T-cell (primary cell): ENCODE measurements around the gene DOCK4. TPM values are rescaled to one million over a fixed set of nuclear protein-coding genes. Genes with fewer than 3 reads are reported as not detected.
"Not testable (repeated sequence)": the region's sequence is repeated elsewhere in the genome, so short reads cannot be mapped to it uniquely, and the experiment has no call there.

Source experiments
- ATAC-seq, 4 experiments: fragments of 200-7000 bp in 3 of 4; fragments of 150-1000 bp in 1 of 4; cut with Tn5 transposase; replicated peaks in 1 of 4; 1 replicate in 3 of 4; 2 replicates in 1 of 4; pipeline ENCODE4 v1.10.0; 2021; ENCODE audit warnings: moderate library complexity in 3 of 4, mild to moderate bottlenecking in 2 of 4, moderate number of reproducible peaks in 1 of 4
- CTCF ChIA-PET, 2 donors: fragments of 300-600 bp; sonication (Branson Sonifier 250); formaldehyde crosslinking; loops; one replicate each; lab custom pipeline; 2022; ENCODE audit warnings: antibody characterized with exemption in 2 of 2; lab: Charles Lee
- POLR2A ChIA-PET, 2 donors: fragments of 300-600 bp; sonication (Branson Sonifier 250); formaldehyde crosslinking; loops; one replicate each; lab custom pipeline; 2022; ENCODE audit warnings: antibody characterized with exemption in 2 of 2; lab: Charles Lee
- DNase-seq, 35 experiments: peaks; one replicate each; pipeline versions ENCODE4 v3.0.0 to v3.0.0-alpha.2; 2013 to 2023
- H3K27ac ChIP-seq: one replicate; pipeline ENCODE4 v1.5.1; 2013; ENCODE audit warnings: low read length
- H3K27me3 ChIP-seq, 2 experiments: replicated peaks in 1 of 2; 1 replicate in 1 of 2; 2 replicates in 1 of 2; pipeline versions ENCODE4 v1.6.1 to v1.7.0; 2013; ENCODE audit warnings: low read length in 1 of 2, mixed read lengths in 1 of 2; ENCODE audit not compliant: control insufficient read depth in 2 of 2, insufficient read depth in 2 of 2; ENCODE audit errors: extremely low read depth in 1 of 2
- H3K36me3 ChIP-seq, 2 donors: 1 replicate in 1 of 2; 2 replicates in 1 of 2; pipeline versions ENCODE4 v1.6.1 to v1.7.0; 2013; ENCODE audit warnings: low read length in 1 of 2; ENCODE audit not compliant: control insufficient read depth in 2 of 2, insufficient read depth in 1 of 2; ENCODE audit errors: extremely low read depth in 1 of 2
- H3K4me1 ChIP-seq, 2 experiments: 1 replicate in 1 of 2; 2 replicates in 1 of 2; pipeline versions ENCODE4 v1.6.1 to v1.7.0; 2013; ENCODE audit warnings: low read length in 2 of 2, mixed read lengths in 1 of 2; ENCODE audit not compliant: insufficient read depth in 2 of 2, control insufficient read depth in 1 of 2; ENCODE audit errors: extremely low read depth in 1 of 2
- H3K4me3 ChIP-seq, 2 donors: 1 replicate in 1 of 2; 2 replicates in 1 of 2; pipeline versions ENCODE4 v1.5.1 to v1.7.0; 2013; ENCODE audit warnings: mild to moderate bottlenecking in 2 of 2, low read length in 1 of 2, moderate library complexity in 1 of 2; ENCODE audit not compliant: control insufficient read depth in 1 of 2; ENCODE audit errors: extremely low read depth in 1 of 2
- H3K9me3 ChIP-seq: 2 replicates; pipeline ENCODE4 v1.7.0; 2013
- H3K27ac Mint-ChIP-seq, 2 donors: one replicate each; pipeline ENCODE4 v1.8.0; 2020 to 2021; ENCODE audit warnings: mild to moderate bottlenecking in 2 of 2, mixed read lengths in 2 of 2
- H3K27me3 Mint-ChIP-seq, 2 donors: one replicate each; pipeline ENCODE4 v1.8.0; 2021 to 2022; ENCODE audit warnings: mixed read lengths in 2 of 2
- H3K36me3 Mint-ChIP-seq: one replicate; pipeline ENCODE4 v1.8.0; 2021; ENCODE audit warnings: mixed read lengths
- H3K4me1 Mint-ChIP-seq, 3 donors: one replicate each; pipeline ENCODE4 v1.8.0; 2020 to 2022; ENCODE audit warnings: mixed read lengths in 3 of 3, mild to moderate bottlenecking in 1 of 3
- H3K4me3 Mint-ChIP-seq, 3 donors: one replicate each; pipeline ENCODE4 v1.8.0; 2020 to 2022; ENCODE audit warnings: mild to moderate bottlenecking in 3 of 3, mixed read lengths in 3 of 3, moderate library complexity in 3 of 3
- H3K9me3 Mint-ChIP-seq, 3 donors: one replicate each; pipeline ENCODE4 v1.8.0; 2020 to 2022; ENCODE audit warnings: mixed read lengths in 3 of 3
- WGBS: methylation state at CpG from one replicate; pipeline ENCODE4 v1.1.5; 2013; ENCODE audit warnings: missing lambda C conversion rate; ENCODE audit not compliant: insufficient coverage; 5-methylcytosine and 5-hydroxymethylcytosine counted together
- total RNA-seq, 35 experiments: library from RNA in 6 of 35; stranded (reverse) in 6 of 35; fragments of 120-200 nt in 1 of 35; gene quantifications; one replicate each; pipeline versions ENCODE4 v1.2.1 to v1.2.4 and lab custom pipeline; 2013 to 2026

The DOCK4 gene
- total RNA-seq, 5 donors from 2014 or later (not counting 1 experiment from before 2014, with no cell fraction given): 0.35 to 1.4 (median 0.85) TPM

DNA sequence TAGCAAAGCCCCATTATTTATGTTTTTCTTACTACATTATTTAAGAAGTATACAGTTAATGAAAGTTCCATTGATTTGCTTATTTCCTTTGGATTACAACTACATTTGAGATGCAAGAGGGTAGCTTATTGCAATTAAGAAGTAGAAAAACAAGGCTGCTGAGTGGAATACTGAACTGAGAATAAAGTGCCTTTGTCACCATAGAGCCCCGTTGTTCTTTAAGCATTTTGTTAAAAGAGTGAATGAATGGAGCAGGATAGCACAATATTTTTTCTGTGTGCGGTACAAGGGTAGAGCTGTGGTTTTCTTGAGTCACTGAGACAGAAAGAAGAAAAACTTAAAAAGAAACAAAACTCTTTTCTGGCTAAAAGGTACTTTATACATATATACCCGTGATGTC lies 45.9 kb upstream of the DOCK4 start:
- POLR2A ChIA-PET: no interaction called here
- Mint-ChIP-seq H3K27me3 (no peaks in the 10 kb centered on the region), H3K4me3 (no peak overlapping the region), H3K9me3 (peaks cover 0 to 3% (median 3%) of the 10 kb centered on the region in 3 donors), H3K27ac (no peak overlapping the region), H3K4me1 (peaks cover 46 to 67% (median 57%) of the 10 kb centered on the region in 3 donors), H3K36me3 (peaks cover 2% of the 10 kb centered on the region)
- Histone ChIP-seq H3K27me3 (no peaks in the 10 kb centered on the region), H3K36me3 (no peaks in the 10 kb centered on the region), H3K9me3 (no peaks in the 10 kb centered on the region), H3K4me3 (no peak overlapping the region), H3K4me1 (peaks cover 4% of the 10 kb centered on the region in 2 experiments), H3K27ac (no peak overlapping the region)
- no peak for ATAC-seq
- WGBS: 57% methylated on average over 1 of the region's 3 CpGs
- DNase-seq: no peak
- CTCF ChIA-PET: no interaction called here

DNA sequence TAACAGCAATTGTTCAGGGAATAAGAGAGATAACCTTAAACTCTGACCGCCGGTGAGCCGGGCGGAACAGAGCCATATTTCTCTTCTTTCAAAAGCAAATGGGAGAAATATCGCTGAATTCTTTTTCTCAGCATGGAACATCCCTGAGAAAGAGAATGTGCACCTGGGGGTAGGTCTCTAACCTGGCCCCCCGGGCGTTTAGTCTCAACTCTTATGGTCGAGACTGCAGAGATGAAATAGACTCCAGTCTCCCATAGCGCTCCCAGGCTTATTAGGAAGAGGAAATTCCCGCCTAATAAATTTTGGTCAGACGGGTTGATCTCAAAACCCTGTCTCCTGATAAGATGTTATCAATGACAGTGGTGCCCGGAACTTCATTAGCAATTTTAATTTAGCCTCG lies 43.8 kb upstream of the DOCK4 start:
- H3K9me3 Mint-ChIP-seq, DNase-seq, CTCF ChIA-PET, H3K27me3 Mint-ChIP-seq, H3K9me3 ChIP-seq, ATAC-seq, H3K27ac Mint-ChIP-seq, H3K27me3 ChIP-seq, H3K36me3 ChIP-seq, H3K4me3 ChIP-seq, POLR2A ChIA-PET, H3K4me1 ChIP-seq, H3K27ac ChIP-seq, H3K4me3 Mint-ChIP-seq: not testable (repeated sequence)
- 100% methylated on average over 3 of the region's 13 CpGs for WGBS
- H3K36me3 Mint-ChIP-seq: peaks cover 15% of the 10 kb centered on the region
- H3K4me1 Mint-ChIP-seq: peaks cover 39 to 68% (median 47%) of the 10 kb centered on the region in 3 donors

DNA sequence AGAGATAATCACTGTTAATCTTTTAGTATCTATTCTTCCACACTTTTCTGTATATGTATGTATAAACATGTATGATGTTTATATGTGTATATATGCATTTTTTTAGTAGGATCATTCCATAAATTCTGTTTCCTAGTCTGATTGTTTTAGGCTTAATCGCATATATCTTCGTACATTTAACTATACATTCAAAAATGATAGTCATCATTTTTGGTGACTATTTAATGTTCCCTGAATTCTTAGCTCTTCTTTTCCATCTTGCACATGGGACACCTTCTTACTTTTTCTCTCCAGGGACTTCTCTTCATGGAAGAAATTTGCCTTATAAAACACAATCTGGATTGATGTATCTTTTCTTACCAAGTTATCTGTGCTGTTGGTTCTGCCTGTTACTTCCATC lies 42.4 kb upstream of the DOCK4 start:
- ChIA-PET POLR2A (interaction anchor here in 1 of 2 donors (0.7 kb wide), 1 partner anchor 10 kb away, joined by 4 read pairs; no protein-coding TSS in a partner anchor), CTCF (no interaction called here)
- no peak overlapping the region for H3K27ac ChIP-seq
- ATAC-seq: no peak
- H3K4me1 ChIP-seq: peaks cover 0 to 2% of the 10 kb centered on the region in 2 experiments
- H3K27me3 ChIP-seq: no peaks in the 10 kb centered on the region
- H3K4me1 Mint-ChIP-seq: peaks cover 28 to 58% (median 35%) of the 10 kb centered on the region in 3 donors
- no CpG with 5 or more reads among the region's 2 CpGs for WGBS
- no peaks in the 10 kb centered on the region for H3K36me3 ChIP-seq
- H3K36me3 Mint-ChIP-seq: peaks cover 19% of the 10 kb centered on the region
- no peak overlapping the region for H3K4me3 Mint-ChIP-seq
- H3K27ac Mint-ChIP-seq: no peak overlapping the region
- H3K9me3 ChIP-seq: peaks cover 2% of the 10 kb centered on the region
- no peaks in the 10 kb centered on the region for H3K27me3 Mint-ChIP-seq
- no peak for DNase-seq
- H3K4me3 ChIP-seq: no peak overlapping the region
- H3K9me3 Mint-ChIP-seq: peaks cover 0 to 3% (median 3%) of the 10 kb centered on the region in 3 donors

DNA sequence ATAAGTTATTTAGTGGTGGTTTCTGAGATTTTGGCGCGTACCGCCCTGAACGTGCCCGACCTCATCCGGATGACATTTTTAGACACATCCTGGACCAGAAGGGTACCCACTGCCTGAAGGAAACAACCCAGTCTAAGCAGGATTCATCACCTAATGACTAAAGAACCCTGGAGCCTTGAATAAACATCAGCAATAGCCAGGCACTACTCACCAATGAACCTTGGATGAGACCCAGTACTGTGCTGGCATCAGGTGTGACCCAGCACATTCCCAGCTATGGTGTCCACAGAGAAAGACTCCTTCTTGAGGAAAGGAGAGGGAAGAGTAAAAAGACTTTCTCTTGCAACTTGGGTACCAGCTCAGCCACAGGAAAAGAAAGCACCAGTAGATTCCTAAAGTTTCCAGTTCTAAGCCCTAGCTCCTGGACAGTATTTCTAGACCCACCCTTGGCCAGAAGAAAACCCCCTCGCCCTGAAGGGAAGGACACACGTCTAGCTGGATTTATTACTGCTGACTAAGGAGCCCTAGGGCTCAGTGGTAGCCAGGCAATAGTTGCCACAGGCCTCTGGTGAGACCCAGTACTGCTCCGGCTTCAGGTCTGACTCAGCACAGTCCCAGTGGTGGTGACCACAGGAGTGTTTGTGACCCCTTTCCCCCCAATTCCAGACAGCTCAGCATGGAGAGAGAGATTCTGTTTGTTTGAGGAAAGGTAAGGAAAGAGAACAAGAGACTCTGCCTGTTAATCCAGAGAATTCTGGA lies 32.8 kb upstream of the DOCK4 start:
- H3K27ac Mint-ChIP-seq: no peak overlapping the region

DNA sequence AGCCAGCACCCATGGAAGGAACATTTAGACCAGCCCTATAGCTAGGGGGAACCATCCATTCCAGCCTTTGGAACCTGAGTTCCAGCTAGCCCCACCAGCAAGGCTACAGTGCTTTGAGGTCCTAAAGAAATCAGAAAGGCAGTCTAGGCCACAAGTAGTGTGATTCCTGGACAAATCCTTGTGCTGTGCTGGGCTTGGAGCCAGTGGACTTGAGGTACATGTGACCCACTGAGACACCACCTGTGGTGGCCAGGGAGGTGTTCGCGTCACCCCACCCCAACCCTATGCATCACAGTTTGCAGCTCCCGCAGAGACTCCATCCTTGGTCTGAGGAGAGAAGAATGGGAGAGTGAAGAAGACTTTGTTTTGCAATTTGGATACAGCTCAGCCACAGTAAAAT lies 32.1 kb upstream of the DOCK4 start:
- H3K4me3 Mint-ChIP-seq: no peak overlapping the region
- H3K4me3 ChIP-seq: no peak overlapping the region
- H3K9me3 ChIP-seq: no peaks in the 10 kb centered on the region
- ChIA-PET CTCF (no interaction called here), POLR2A (no interaction called here)
- H3K27me3 Mint-ChIP-seq: no peaks in the 10 kb centered on the region
- DNase-seq: no peak
- H3K27me3 ChIP-seq: no peaks in the 10 kb centered on the region
- H3K36me3 ChIP-seq: no peaks in the 10 kb centered on the region
- H3K27ac Mint-ChIP-seq: no peak overlapping the region
- peaks cover under 1 to 29% (median under 1%) of the 10 kb centered on the region in 3 donors for H3K4me1 Mint-ChIP-seq
- peaks cover 47% of the 10 kb centered on the region for H3K36me3 Mint-ChIP-seq
- no peak overlapping the region for H3K27ac ChIP-seq
- H3K4me1 ChIP-seq: no peaks in the 10 kb centered on the region
- no peak for ATAC-seq
- peaks cover 10 to 21% (median 19%) of the 10 kb centered on the region in 3 donors for H3K9me3 Mint-ChIP-seq
- WGBS: no CpG with 5 or more reads among the region's 3 CpGs

More for the DNA sequence above, 32.8 kb upstream of the DOCK4 start:
- no peak for DNase-seq
- no peak overlapping the region for H3K4me3 ChIP-seq
- POLR2A ChIA-PET: no interaction called here
- no peaks in the 10 kb centered on the region for H3K9me3 ChIP-seq
- H3K36me3 ChIP-seq: no peaks in the 10 kb centered on the region
- no peaks in the 10 kb centered on the region for H3K4me1 ChIP-seq
- no peak for ATAC-seq
- H3K4me1 Mint-ChIP-seq: peaks cover 0 to 34% (median 2%) of the 10 kb centered on the region in 3 donors
- peaks cover 10 to 19% (median 18%) of the 10 kb centered on the region in 3 donors for H3K9me3 Mint-ChIP-seq
- WGBS: 100% methylated on average over 6 of the region's 9 CpGs
- no peak overlapping the region for H3K27ac ChIP-seq
- H3K36me3 Mint-ChIP-seq: peaks cover 47% of the 10 kb centered on the region
- no peaks in the 10 kb centered on the region for H3K27me3 Mint-ChIP-seq
- no peaks in the 10 kb centered on the region for H3K27me3 ChIP-seq
- H3K4me3 Mint-ChIP-seq: no peak overlapping the region
- CTCF ChIA-PET: no interaction called here

DNA sequence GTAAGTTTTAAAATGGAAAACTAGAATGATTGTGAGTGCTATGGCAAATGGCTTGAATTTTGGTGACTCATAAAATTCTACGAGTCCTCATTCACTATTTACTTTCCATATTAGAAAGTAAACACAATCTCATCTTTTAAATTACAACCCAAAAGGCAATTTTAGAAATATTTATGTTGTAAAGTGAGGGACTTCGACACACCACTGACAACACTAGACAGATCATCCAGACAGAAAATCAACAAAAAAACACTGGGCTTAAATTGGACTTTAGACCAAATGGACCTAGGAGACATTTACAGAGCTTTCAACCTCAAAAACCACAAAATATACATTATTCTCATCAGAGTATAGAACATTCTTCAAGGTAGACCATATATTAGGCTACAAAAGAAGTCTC lies 30.4 kb upstream of the DOCK4 start:
- no peaks in the 10 kb centered on the region for H3K27me3 ChIP-seq
- peaks cover 10 to 20% (median 18%) of the 10 kb centered on the region in 3 donors for H3K9me3 Mint-ChIP-seq
- H3K27ac ChIP-seq: no peak overlapping the region
- DNase-seq (no peak), ATAC-seq (no peak)
- H3K4me1 Mint-ChIP-seq: peaks cover 10 to 40% (median 11%) of the 10 kb centered on the region in 3 donors
- no peak overlapping the region for H3K4me3 ChIP-seq
- CTCF ChIA-PET: no interaction called here
- no peaks in the 10 kb centered on the region for H3K4me1 ChIP-seq
- no peaks in the 10 kb centered on the region for H3K36me3 ChIP-seq
- WGBS: no CpG with 5 or more reads among the region's 2 CpGs
- POLR2A ChIA-PET: no interaction called here
- no peaks in the 10 kb centered on the region for H3K27me3 Mint-ChIP-seq
- peaks cover 51% of the 10 kb centered on the region for H3K36me3 Mint-ChIP-seq
- no peak overlapping the region for H3K27ac Mint-ChIP-seq
- no peak overlapping the region for H3K4me3 Mint-ChIP-seq
- no peaks in the 10 kb centered on the region for H3K9me3 ChIP-seq
